ENCODE data around the gene PSMB2. TPM values are rescaled to one million over a fixed set of nuclear protein-coding genes. Genes with fewer than 3 reads are reported as not detected.

Gene PSMB2
- total and polyA plus RNA-seq, 10 of the 15 experiments (the other 5 are each of a cell fraction or from before 2014, with no cell fraction given) = 71.7 to 299 (median 145) TPM

DNA sequence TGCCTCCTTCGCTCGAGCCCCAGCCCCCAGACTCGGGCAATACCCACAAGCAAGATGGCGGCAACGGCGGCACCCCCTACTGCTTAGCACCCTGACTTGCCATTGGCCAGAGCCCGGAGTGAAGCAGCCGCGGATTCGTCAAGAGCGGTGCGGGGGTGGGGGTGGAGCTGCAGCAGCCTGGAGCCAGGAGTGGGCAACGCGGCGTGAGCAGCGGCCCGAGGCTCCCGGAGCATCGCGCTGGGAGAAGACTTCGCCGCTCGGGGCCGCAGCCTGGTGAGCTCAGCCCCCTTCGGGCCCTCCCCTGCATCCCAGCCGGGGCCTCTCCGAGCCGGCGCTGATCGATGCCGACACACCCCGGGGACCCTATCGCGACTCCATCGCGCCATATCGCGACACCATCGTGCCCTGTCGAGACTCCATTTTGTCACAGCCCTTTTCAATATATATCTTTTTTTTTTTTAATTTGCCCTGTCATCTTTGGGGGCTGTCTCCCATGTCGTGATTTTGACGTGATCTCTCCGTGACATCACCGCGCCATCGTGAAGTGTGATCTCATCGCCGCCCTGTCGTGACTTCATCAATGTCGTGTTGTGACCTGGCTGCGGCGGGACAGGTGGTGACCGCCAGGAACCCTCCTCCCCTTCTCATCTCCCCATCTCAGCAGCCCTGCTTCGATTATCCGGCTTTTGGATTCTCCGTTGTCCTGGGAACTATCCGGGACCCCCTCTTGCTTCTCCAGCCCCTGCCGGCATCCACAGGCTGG is 83.5 kb downstream of the PSMB2 start, which contains the start of gene NCDN (continued):
- TF ChIP-seq JUND (IDR thresholded peaks at IDR 0.05; ENCODE audit: low read depth, low read length) (no peak), TBL1XR1 (IDR thresholded peaks at IDR 0.05; ENCODE audit: low read depth, low read length) (no peak; the same call in 1 of the 2 replicates), RAD21 (IDR thresholded peaks at IDR 0.05; ENCODE audit: insufficient read depth, low read depth, low read length) (no peak), JUNB (IDR thresholded peaks at IDR 0.05) (no peak), TCF3 (IDR thresholded peaks at IDR 0.05; ENCODE audit: borderline replicate concordance, insufficient read depth, low read depth, low read length) (peak; percentile 45; the same call in 1 of the 2 replicates), ESRRA (IDR thresholded peaks at IDR 0.05; ENCODE audit: low read length) (0 out of 2 replicates have a peak, but pooled peaks have one; percentile 52), KAT2A (conservative IDR thresholded peaks at IDR 0.05; ENCODE audit: control insufficient read depth, low read depth, low read length) (no peak), PML (IDR thresholded peaks at IDR 0.05; ENCODE audit: low read length) (peak; percentile 76; the same call in 1 of the 2 replicates)
- TF ChIP-seq, protein P1, sequence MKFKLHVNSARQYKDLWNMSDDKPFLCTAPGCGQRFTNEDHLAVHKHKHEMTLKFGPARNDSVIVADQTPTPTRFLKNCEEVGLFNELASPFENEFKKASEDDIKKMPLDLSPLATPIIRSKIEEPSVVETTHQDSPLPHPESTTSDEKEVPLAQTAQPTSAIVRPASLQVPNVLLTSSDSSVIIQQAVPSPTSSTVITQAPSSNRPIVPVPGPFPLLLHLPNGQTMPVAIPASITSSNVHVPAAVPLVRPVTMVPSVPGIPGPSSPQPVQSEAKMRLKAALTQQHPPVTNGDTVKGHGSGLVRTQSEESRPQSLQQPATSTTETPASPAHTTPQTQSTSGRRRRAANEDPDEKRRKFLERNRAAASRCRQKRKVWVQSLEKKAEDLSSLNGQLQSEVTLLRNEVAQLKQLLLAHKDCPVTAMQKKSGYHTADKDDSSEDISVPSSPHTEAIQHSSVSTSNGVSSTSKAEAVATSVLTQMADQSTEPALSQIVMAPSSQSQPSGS (IDR thresholded peaks at IDR 0.05; ENCODE audit: low read length) = no peak
- TF ChIP-seq, protein P2, sequence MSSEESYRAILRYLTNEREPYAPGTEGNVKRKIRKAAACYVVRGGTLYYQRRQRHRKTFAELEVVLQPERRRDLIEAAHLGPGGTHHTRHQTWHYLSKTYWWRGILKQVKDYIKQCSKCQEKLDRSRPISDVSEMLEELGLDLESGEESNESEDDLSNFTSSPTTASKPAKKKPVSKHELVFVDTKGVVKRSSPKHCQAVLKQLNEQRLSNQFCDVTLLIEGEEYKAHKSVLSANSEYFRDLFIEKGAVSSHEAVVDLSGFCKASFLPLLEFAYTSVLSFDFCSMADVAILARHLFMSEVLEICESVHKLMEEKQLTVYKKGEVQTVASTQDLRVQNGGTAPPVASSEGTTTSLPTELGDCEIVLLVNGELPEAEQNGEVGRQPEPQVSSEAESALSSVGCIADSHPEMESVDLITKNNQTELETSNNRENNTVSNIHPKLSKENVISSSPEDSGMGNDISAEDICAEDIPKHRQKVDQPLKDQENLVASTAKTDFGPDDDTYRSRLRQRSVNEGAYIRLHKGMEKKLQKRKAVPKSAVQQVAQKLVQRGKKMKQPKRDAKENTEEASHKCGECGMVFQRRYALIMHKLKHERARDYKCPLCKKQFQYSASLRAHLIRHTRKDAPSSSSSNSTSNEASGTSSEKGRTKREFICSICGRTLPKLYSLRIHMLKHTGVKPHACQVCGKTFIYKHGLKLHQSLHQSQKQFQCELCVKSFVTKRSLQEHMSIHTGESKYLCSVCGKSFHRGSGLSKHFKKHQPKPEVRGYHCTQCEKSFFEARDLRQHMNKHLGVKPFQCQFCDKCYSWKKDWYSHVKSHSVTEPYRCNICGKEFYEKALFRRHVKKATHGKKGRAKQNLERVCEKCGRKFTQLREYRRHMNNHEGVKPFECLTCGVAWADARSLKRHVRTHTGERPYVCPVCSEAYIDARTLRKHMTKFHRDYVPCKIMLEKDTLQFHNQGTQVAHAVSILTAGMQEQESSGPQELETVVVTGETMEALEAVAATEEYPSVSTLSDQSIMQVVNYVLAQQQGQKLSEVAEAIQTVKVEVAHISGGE (CRISPR knock-in tag; IDR thresholded peaks at IDR 0.05) = no peak
- TF ChIP-seq, protein P3, sequence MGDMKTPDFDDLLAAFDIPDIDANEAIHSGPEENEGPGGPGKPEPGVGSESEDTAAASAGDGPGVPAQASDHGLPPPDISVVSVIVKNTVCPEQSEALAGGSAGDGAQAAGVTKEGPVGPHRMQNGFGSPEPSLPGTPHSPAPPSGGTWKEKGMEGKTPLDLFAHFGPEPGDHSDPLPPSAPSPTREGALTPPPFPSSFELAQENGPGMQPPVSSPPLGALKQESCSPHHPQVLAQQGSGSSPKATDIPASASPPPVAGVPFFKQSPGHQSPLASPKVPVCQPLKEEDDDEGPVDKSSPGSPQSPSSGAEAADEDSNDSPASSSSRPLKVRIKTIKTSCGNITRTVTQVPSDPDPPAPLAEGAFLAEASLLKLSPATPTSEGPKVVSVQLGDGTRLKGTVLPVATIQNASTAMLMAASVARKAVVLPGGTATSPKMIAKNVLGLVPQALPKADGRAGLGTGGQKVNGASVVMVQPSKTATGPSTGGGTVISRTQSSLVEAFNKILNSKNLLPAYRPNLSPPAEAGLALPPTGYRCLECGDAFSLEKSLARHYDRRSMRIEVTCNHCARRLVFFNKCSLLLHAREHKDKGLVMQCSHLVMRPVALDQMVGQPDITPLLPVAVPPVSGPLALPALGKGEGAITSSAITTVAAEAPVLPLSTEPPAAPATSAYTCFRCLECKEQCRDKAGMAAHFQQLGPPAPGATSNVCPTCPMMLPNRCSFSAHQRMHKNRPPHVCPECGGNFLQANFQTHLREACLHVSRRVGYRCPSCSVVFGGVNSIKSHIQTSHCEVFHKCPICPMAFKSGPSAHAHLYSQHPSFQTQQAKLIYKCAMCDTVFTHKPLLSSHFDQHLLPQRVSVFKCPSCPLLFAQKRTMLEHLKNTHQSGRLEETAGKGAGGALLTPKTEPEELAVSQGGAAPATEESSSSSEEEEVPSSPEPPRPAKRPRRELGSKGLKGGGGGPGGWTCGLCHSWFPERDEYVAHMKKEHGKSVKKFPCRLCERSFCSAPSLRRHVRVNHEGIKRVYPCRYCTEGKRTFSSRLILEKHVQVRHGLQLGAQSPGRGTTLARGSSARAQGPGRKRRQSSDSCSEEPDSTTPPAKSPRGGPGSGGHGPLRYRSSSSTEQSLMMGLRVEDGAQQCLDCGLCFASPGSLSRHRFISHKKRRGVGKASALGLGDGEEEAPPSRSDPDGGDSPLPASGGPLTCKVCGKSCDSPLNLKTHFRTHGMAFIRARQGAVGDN (IDR thresholded peaks at IDR 0.05) = no peak
- TF ChIP-seq, protein P4, sequence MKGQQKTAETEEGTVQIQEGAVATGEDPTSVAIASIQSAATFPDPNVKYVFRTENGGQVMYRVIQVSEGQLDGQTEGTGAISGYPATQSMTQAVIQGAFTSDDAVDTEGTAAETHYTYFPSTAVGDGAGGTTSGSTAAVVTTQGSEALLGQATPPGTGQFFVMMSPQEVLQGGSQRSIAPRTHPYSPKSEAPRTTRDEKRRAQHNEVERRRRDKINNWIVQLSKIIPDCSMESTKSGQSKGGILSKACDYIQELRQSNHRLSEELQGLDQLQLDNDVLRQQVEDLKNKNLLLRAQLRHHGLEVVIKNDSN (IDR thresholded peaks at IDR 0.05; ENCODE audit: borderline replicate concordance, extremely low read length, insufficient read depth, low read depth, low read length) = no peak
- TF ChIP-seq, protein P5, sequence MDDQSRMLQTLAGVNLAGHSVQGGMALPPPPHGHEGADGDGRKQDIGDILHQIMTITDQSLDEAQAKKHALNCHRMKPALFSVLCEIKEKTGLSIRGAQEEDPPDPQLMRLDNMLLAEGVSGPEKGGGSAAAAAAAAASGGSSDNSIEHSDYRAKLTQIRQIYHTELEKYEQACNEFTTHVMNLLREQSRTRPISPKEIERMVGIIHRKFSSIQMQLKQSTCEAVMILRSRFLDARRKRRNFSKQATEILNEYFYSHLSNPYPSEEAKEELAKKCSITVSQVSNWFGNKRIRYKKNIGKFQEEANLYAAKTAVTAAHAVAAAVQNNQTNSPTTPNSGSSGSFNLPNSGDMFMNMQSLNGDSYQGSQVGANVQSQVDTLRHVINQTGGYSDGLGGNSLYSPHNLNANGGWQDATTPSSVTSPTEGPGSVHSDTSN (IDR thresholded peaks at IDR 0.05; ENCODE audit: insufficient replicate concordance, low read depth, low read length) = peak; percentile 15
